ENCODE measurements around the gene PTCHD4.

The PTCHD4 gene

DNA sequence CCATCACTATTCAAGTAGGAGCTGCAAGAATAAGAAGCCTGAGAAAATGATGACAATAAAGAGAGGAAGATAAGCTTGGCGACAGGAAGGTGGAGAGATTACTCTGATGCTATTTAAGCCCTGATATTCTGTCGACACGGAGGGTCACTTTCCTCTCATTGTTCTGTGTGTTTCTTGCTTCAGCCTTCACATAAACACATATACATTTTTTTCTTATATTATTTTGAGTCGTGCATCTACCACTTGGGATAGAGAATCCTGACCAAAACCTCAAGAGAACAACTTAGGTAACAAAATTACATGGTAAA is 10.5 kb downstream of the PTCHD4 start:
- Histone ChIP-seq H3K4me2 (ENCODE audit: low read depth, low read length, poor library complexity, severe bottlenecking) (no peak overlapping the region), H3K9ac (ENCODE audit: low read length) (no peak overlapping the region), H3F3A (ENCODE audit: insufficient read depth) (no peaks in the 10 kb centered on the region), H3K79me2 (ENCODE audit: insufficient read depth, low read length) (no peaks in the 10 kb centered on the region), H3K27ac (ENCODE audit: low read depth, low read length) (no peak overlapping the region), H3K27me3 (ENCODE audit: low read length) (no peaks in the 10 kb centered on the region), H3K9me2 (replicated peaks; ENCODE audit: insufficient read depth, low read length) (0 out of 2 replicates have a peak, but pooled peaks cover 2% of the 10 kb centered on the region), H3K4me3 (ENCODE audit: insufficient read depth, low read length, poor library complexity, severe bottlenecking) (no peak overlapping the region), H3K9me3 (ENCODE audit: insufficient read depth, low read length) (no peaks in the 10 kb centered on the region), H3K36me3 (ENCODE audit: low read length) (no peaks in the 10 kb centered on the region), H4K20me1 (ENCODE audit: low read depth, low read length) (no peaks in the 10 kb centered on the region; the same call in 1 of the 2 replicates), H2AFZ (ENCODE audit: low read depth, low read length, severe bottlenecking) (no peak overlapping the region)
- no peak for TF ChIP-seq EZH2phosphoT487 (conservative IDR thresholded peaks at IDR 0.05; ENCODE audit: low read length)
- TF ChIP-seq, protein P1, sequence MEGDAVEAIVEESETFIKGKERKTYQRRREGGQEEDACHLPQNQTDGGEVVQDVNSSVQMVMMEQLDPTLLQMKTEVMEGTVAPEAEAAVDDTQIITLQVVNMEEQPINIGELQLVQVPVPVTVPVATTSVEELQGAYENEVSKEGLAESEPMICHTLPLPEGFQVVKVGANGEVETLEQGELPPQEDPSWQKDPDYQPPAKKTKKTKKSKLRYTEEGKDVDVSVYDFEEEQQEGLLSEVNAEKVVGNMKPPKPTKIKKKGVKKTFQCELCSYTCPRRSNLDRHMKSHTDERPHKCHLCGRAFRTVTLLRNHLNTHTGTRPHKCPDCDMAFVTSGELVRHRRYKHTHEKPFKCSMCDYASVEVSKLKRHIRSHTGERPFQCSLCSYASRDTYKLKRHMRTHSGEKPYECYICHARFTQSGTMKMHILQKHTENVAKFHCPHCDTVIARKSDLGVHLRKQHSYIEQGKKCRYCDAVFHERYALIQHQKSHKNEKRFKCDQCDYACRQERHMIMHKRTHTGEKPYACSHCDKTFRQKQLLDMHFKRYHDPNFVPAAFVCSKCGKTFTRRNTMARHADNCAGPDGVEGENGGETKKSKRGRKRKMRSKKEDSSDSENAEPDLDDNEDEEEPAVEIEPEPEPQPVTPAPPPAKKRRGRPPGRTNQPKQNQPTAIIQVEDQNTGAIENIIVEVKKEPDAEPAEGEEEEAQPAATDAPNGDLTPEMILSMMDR (IDR thresholded peaks at IDR 0.05; ENCODE audit: insufficient read depth, low read length, poor library complexity, severe bottlenecking), result no peak

DNA sequence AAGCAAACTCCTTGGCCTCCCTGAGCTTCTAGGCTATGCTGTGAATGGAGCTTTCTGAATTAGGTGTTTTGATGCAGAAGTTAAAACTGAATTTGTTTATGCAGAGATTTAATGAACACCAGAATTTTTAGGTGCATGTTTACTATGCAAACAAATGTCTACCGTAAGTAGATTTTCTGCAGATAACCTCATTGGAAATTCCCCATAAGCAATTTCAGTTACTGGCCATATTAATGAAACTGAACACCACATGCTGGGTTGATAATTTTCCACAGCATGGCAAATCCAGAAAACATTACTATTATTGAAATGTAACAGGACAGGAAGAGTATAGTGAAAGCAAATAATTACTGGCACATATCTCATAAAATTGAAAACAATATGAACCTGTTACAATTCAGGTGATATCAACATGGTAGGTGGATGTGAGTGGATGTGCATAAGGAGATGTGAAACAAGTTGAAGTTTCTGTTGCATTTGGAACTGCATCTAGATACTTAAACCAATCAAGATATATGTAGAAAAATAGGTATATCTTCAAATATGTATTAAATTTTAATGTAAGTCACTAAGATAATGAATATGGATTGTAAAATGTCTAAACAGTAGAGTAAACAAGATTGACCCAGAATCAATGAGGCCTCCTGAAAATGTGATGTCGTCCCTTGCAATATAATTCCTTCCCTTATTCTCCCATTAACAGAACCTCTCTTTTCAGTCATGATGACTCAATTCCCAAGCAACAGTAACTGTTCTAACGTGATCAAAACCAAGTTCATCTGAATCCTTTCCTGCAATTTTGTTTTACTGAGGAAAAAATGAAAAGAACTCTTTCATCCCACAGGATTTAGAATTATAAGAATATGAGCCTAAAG is 11.0 kb downstream of the PTCHD4 start:
- no peaks in the 10 kb centered on the region for H3K36me3 ChIP-seq (ENCODE audit: low read length)
- H3K27ac ChIP-seq (ENCODE audit: low read depth, low read length), result no peak overlapping the region
- no peaks in the 10 kb centered on the region; the same call in 1 of the 2 replicates for H4K20me1 ChIP-seq (ENCODE audit: low read depth, low read length)
- no peaks in the 10 kb centered on the region for H3K27me3 ChIP-seq (ENCODE audit: low read length)
- no peak overlapping the region for H2AFZ ChIP-seq (ENCODE audit: low read depth, low read length, severe bottlenecking)
- no peak overlapping the region for H3K9ac ChIP-seq (ENCODE audit: low read length)
- H3K79me2 ChIP-seq (ENCODE audit: insufficient read depth, low read length), result no peaks in the 10 kb centered on the region
- no peak overlapping the region for H3K4me3 ChIP-seq (ENCODE audit: insufficient read depth, low read length, poor library complexity, severe bottlenecking)
- no peak overlapping the region for H3K4me2 ChIP-seq (ENCODE audit: low read depth, low read length, poor library complexity, severe bottlenecking)
- H3K9me2 ChIP-seq (replicated peaks; ENCODE audit: insufficient read depth, low read length), result 0 out of 2 replicates have a peak, but pooled peaks cover 2% of the 10 kb centered on the region
- H3F3A ChIP-seq (ENCODE audit: insufficient read depth), result no peaks in the 10 kb centered on the region
- H3K9me3 ChIP-seq (ENCODE audit: insufficient read depth, low read length), result no peaks in the 10 kb centered on the region
- TF ChIP-seq, protein P1 (IDR thresholded peaks at IDR 0.05; ENCODE audit: insufficient read depth, low read length, poor library complexity, severe bottlenecking), result no peak
- TF ChIP-seq EZH2phosphoT487 (conservative IDR thresholded peaks at IDR 0.05; ENCODE audit: low read length), result no peak

DNA sequence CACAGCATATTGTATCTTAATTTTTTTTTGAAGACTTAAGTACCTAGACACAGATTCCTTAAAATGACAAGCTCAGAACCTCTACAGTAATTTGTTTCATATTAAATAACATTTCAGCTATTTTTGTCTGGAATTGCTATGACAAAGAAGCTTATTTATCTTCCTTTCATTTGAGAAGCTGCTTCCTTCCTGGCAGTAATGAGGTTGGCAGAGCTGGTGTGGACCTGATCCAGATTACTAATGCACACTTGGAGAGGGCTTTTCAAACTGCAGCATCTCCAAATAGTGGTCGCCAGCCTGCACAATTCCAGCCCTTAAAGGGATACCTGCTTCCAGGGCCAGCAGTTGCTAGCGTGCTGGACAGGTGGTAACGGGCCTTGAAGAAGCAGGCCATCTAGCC is 12.1 kb downstream of the PTCHD4 start:
- Histone ChIP-seq H3K9ac (ENCODE audit: low read length) (no peak overlapping the region), H3K27me3 (ENCODE audit: low read length) (no peaks in the 10 kb centered on the region), H3K4me3 (ENCODE audit: insufficient read depth, low read length, poor library complexity, severe bottlenecking) (no peak overlapping the region), H3K79me2 (ENCODE audit: insufficient read depth, low read length) (no peaks in the 10 kb centered on the region), H3F3A (ENCODE audit: insufficient read depth) (no peaks in the 10 kb centered on the region), H2AFZ (ENCODE audit: low read depth, low read length, severe bottlenecking) (no peak overlapping the region), H3K27ac (ENCODE audit: low read depth, low read length) (no peak overlapping the region), H3K36me3 (ENCODE audit: low read length) (no peaks in the 10 kb centered on the region), H3K9me3 (ENCODE audit: insufficient read depth, low read length) (no peaks in the 10 kb centered on the region), H3K4me2 (ENCODE audit: low read depth, low read length, poor library complexity, severe bottlenecking) (no peak overlapping the region), H4K20me1 (ENCODE audit: low read depth, low read length) (no peaks in the 10 kb centered on the region; the same call in 1 of the 2 replicates), H3K9me2 (replicated peaks; ENCODE audit: insufficient read depth, low read length) (0 out of 2 replicates have a peak, but pooled peaks cover 2% of the 10 kb centered on the region)
- TF ChIP-seq EZH2phosphoT487 (conservative IDR thresholded peaks at IDR 0.05; ENCODE audit: low read length), result no peak
- TF ChIP-seq, protein P1 (IDR thresholded peaks at IDR 0.05; ENCODE audit: insufficient read depth, low read length, poor library complexity, severe bottlenecking), result no peak
